ENCODE data around the gene RAB24. TPM values are rescaled to one million over a fixed set of nuclear protein-coding genes. Genes with fewer than 3 reads are reported as not detected.

Gene RAB24
- polyA plus RNA-seq, 2 of the 4 experiments (the other 2 are of a cell fraction), result 31.2 to 33.7 TPM

- CTCF ChIA-PET, result interaction anchor here (1.0 to 4.6 kb wide), 3 partner anchors 9 to 188 kb away, joined by 3 to 24 read pairs (median 14); no protein-coding TSS in a partner anchor
- no peak overlapping the region for H3K27ac ChIP-seq
- WGBS (ENCODE audit: missing lambda C conversion rate), result 84% methylated on average over 2 of the region's 2 CpGs
- DNase-seq (ENCODE audit: low read depth in 1 of 2, low spot score in 1 of 2) (no peak), FAIRE-seq (no peak), ATAC-seq (no peak)
- no peak overlapping the region for H3K4me2 ChIP-seq
- H3K4me1 ChIP-seq, result peaks cover 40% of the 10 kb centered on the region
- POLR2A ChIA-PET, result no interaction called here
- H3K9me3 ChIP-seq, result no peaks in the 10 kb centered on the region
- no peak overlapping the region for H3K4me3 ChIP-seq
- TF ChIP-seq RFX5 (IDR thresholded peaks at IDR 0.05), result no peak
- TF ChIP-seq TFCP2L1 (CRISPR knock-in tag; IDR thresholded peaks at IDR 0.05), result no peak
- TF ChIP-seq CBX2 (IDR thresholded peaks at IDR 0.05; ENCODE audit: borderline replicate concordance, low read depth), result no peak
These were observed 2.6 kb downstream of the RAB24 start for GRCh38 chr5:177300951-177301350.

- no peak overlapping the region for H3K4me2 ChIP-seq
- ATAC-seq (peak; percentile 23 to 28; a peak in 3 of 6 replicates), DNase-seq (ENCODE audit: low read depth in 1 of 2, low spot score in 1 of 2) (no peak), FAIRE-seq (no peak)
- TF ChIP-seq MAFK (IDR thresholded peaks at IDR 0.05; ENCODE audit: partially characterized antibody), result peak; percentile 16
- no peak for TF ChIP-seq CBX8 (IDR thresholded peaks at IDR 0.05)
- peaks cover 34% of the 10 kb centered on the region for H3K4me1 ChIP-seq
- no peaks in the 10 kb centered on the region for H3K9me3 ChIP-seq
- H3K4me3 ChIP-seq, result no peak overlapping the region
- WGBS (ENCODE audit: missing lambda C conversion rate), result 69% methylated on average over 4 of the region's 4 CpGs
- POLR2A ChIA-PET, result no interaction called here
- CTCF ChIA-PET, result interaction anchor here (1.5 to 4.6 kb wide), 4 partner anchors 9 to 187 kb away, joined by 6 to 28 read pairs (median 19); no protein-coding TSS in a partner anchor
- no peak overlapping the region for H3K27ac ChIP-seq
These were observed 3.2 kb downstream of the RAB24 start for GRCh38 chr5:177300236-177300880.

- CTCF ChIA-PET, result interaction anchor here (1.0 to 3.5 kb wide), 5 partner anchors 8 to 202 kb away, joined by 3 to 28 read pairs (median 5); no protein-coding TSS in a partner anchor
- H3K4me3 ChIP-seq, result no peak overlapping the region
- FAIRE-seq, result no peak
- no peak for DNase-seq (ENCODE audit: low read depth in 1 of 2, low spot score in 1 of 2)
- no peaks in the 10 kb centered on the region for H3K9me3 ChIP-seq
- H3K4me1 ChIP-seq, result peaks cover 28% of the 10 kb centered on the region
- 89% methylated on average over 9 of the region's 9 CpGs for WGBS (ENCODE audit: missing lambda C conversion rate)
- TF ChIP-seq ZNF302 (CRISPR knock-in tag; IDR thresholded peaks at IDR 0.05) (no peak), EHF (CRISPR knock-in tag; IDR thresholded peaks at IDR 0.05) (no peak), PHF8 (IDR thresholded peaks at IDR 0.05; ENCODE audit: borderline replicate concordance, low read depth) (no peak), RARB (CRISPR knock-in tag; IDR thresholded peaks at IDR 0.05) (no peak), ZSCAN20 (CRISPR knock-in tag; IDR thresholded peaks at IDR 0.05) (no peak), TP53 (CRISPR knock-in tag; IDR thresholded peaks at IDR 0.05) (no peak), CEBPB (IDR thresholded peaks at IDR 0.05) (no peak), ELK1 (IDR thresholded peaks at IDR 0.05; ENCODE audit: low read depth, low read length) (no peak), ZFP36 (IDR thresholded peaks at IDR 0.05; ENCODE audit: borderline replicate concordance, partially characterized antibody) (no peak)
- ATAC-seq, result no peak
- H3K27ac ChIP-seq, result no peak overlapping the region
- POLR2A ChIA-PET, result no interaction called here
- H3K4me2 ChIP-seq, result no peak overlapping the region
These were observed 3.8 kb downstream of the RAB24 start for GRCh38 chr5:177299697-177300096.

- POLR2A ChIA-PET, result no interaction called here
- H3K4me3 ChIP-seq, result no peak overlapping the region
- WGBS (ENCODE audit: missing lambda C conversion rate), result 88% methylated on average over 2 of the region's 2 CpGs
- peaks cover 27% of the 10 kb centered on the region for H3K4me1 ChIP-seq
- no peak for ATAC-seq
- FAIRE-seq, result no peak
- H3K9me3 ChIP-seq, result no peaks in the 10 kb centered on the region
- TF ChIP-seq E2F6 (IDR thresholded peaks at IDR 0.05; ENCODE audit: borderline replicate concordance, low read depth) (no peak), FOSB (CRISPR knock-in tag; IDR thresholded peaks at IDR 0.05) (no peak), PHF8 (IDR thresholded peaks at IDR 0.05; ENCODE audit: borderline replicate concordance, low read depth) (no peak), EHF (CRISPR knock-in tag; IDR thresholded peaks at IDR 0.05) (no peak), KDM5A (IDR thresholded peaks at IDR 0.05) (no peak), TFCP2L1 (CRISPR knock-in tag; IDR thresholded peaks at IDR 0.05) (no peak), REST (IDR thresholded peaks at IDR 0.05) (no peak), ZFP36 (IDR thresholded peaks at IDR 0.05; ENCODE audit: borderline replicate concordance, partially characterized antibody) (no peak), CEBPB (IDR thresholded peaks at IDR 0.05) (no peak)
- CTCF ChIA-PET, result interaction anchor here (0.8 to 3.5 kb wide), 3 partner anchors 12 to 184 kb away, joined by 3 to 28 read pairs (median 5); no protein-coding TSS in a partner anchor
- no peak overlapping the region for H3K27ac ChIP-seq
- DNase-seq (ENCODE audit: low read depth in 1 of 2, low spot score in 1 of 2), result no peak
- H3K4me2 ChIP-seq, result no peak overlapping the region
These were observed 5.6 kb downstream of the RAB24 start for GRCh38 chr5:177297922-177298321.
